ENCODE measurements around the gene SUN5. TPM values are rescaled to one million over a fixed set of nuclear protein-coding genes. Genes with fewer than 3 reads are reported as not detected.
"Not testable (repeated sequence)": the region's sequence is repeated elsewhere in the genome, so short reads cannot be mapped to it uniquely, and the experiment has no call there.

SUN5 gene
- total RNA-seq, 1 experiment from 2014 or later, result not detected

- Histone ChIP-seq H3K9me3 (no peaks in the 10 kb centered on the region), H3K27me3 (no peaks in the 10 kb centered on the region), H3K4me3 (no peak overlapping the region), H3K36me3 (no peaks in the 10 kb centered on the region)
- no peak for DNase-seq
Observed at GRCh38 chr20:32966881-32967781, 37.1 kb downstream of the SUN5 start.

GRCh38 chr20:32966382-32966781 is 37.9 kb downstream of the SUN5 start:
- Histone ChIP-seq H3K27me3 (no peaks in the 10 kb centered on the region), H3K4me3 (no peak overlapping the region), H3K36me3 (no peaks in the 10 kb centered on the region), H3K9me3 (no peaks in the 10 kb centered on the region)
- no peak for DNase-seq

GRCh38 chr20:32965581-32966373 is 38.5 kb downstream of the SUN5 start:
- Histone ChIP-seq H3K9me3 (no peaks in the 10 kb centered on the region), H3K27me3 (no peaks in the 10 kb centered on the region), H3K4me3 (no peak overlapping the region), H3K36me3 (no peaks in the 10 kb centered on the region)
- no peak for DNase-seq

- H3K9me3 ChIP-seq, result no peaks in the 10 kb centered on the region
- no peaks in the 10 kb centered on the region for H3K27me3 ChIP-seq
- no peaks in the 10 kb centered on the region for H3K36me3 ChIP-seq
- no peak overlapping the region for H3K4me3 ChIP-seq
- no peak for DNase-seq
Observed at GRCh38 chr20:32965115-32965514, 39.1 kb downstream of the SUN5 start.

GRCh38 chr20:32964575-32964974 is 39.7 kb downstream of the SUN5 start:
- Histone ChIP-seq H3K27me3 (no peaks in the 10 kb centered on the region), H3K9me3 (no peaks in the 10 kb centered on the region), H3K4me3 (no peak overlapping the region), H3K36me3 (no peaks in the 10 kb centered on the region)
- DNase-seq, result no peak

- no peaks in the 10 kb centered on the region for H3K36me3 ChIP-seq
- no peak for DNase-seq
- H3K9me3 ChIP-seq, result no peaks in the 10 kb centered on the region
- no peaks in the 10 kb centered on the region for H3K27me3 ChIP-seq
- no peak overlapping the region for H3K4me3 ChIP-seq
Observed at GRCh38 chr20:32963176-32963575, 41.1 kb downstream of the SUN5 start.

GRCh38 chr20:32962646-32963045 is 41.6 kb downstream of the SUN5 start:
- not testable (repeated sequence) for H3K4me3 ChIP-seq, H3K27me3 ChIP-seq, H3K9me3 ChIP-seq, DNase-seq, H3K36me3 ChIP-seq

- H3K9me3 ChIP-seq, result no peaks in the 10 kb centered on the region
- no peak overlapping the region for H3K4me3 ChIP-seq
- no peak for DNase-seq
- no peaks in the 10 kb centered on the region for H3K36me3 ChIP-seq
- H3K27me3 ChIP-seq, result no peaks in the 10 kb centered on the region
Observed at GRCh38 chr20:32962053-32962452, 42.2 kb downstream of the SUN5 start.

- Histone ChIP-seq H3K27me3 (no peaks in the 10 kb centered on the region), H3K9me3 (peaks cover 3% of the 10 kb centered on the region), H3K4me3 (no peak overlapping the region), H3K36me3 (no peaks in the 10 kb centered on the region)
- no peak for DNase-seq
Observed at GRCh38 chr20:32960849-32961731, 43.1 kb downstream of the SUN5 start.

GRCh38 chr20:32960222-32960518 is 44.1 kb downstream of the SUN5 start:
- DNase-seq, result no peak
- Histone ChIP-seq H3K27me3 (no peaks in the 10 kb centered on the region), H3K4me3 (no peak overlapping the region)

GRCh38 chr20:32959351-32960221 is 44.6 kb downstream of the SUN5 start:
- DNase-seq, result no peak
- peaks cover 3% of the 10 kb centered on the region for H3K9me3 ChIP-seq
- no peak overlapping the region for H3K4me3 ChIP-seq
- H3K27me3 ChIP-seq, result no peaks in the 10 kb centered on the region
- H3K36me3 ChIP-seq, result no peaks in the 10 kb centered on the region

More at GRCh38 chr20:32960222-32960518, 44.1 kb downstream of the SUN5 start:
- H3K9me3 ChIP-seq, result peaks cover 3% of the 10 kb centered on the region
- H3K36me3 ChIP-seq, result no peaks in the 10 kb centered on the region

GRCh38 chr20:32958574-32958973 is 45.7 kb downstream of the SUN5 start:
- Histone ChIP-seq H3K9me3 (peaks cover 3% of the 10 kb centered on the region), H3K36me3 (no peaks in the 10 kb centered on the region)
- no peak for DNase-seq

GRCh38 chr20:32957459-32957858 is 46.8 kb downstream of the SUN5 start:
- H3K9me3 ChIP-seq, result peaks cover 3% of the 10 kb centered on the region
- no peaks in the 10 kb centered on the region for H3K27me3 ChIP-seq
- H3K36me3 ChIP-seq, result no peaks in the 10 kb centered on the region
- no peak overlapping the region for H3K4me3 ChIP-seq
- DNase-seq, result no peak

More at GRCh38 chr20:32958574-32958973, 45.7 kb downstream of the SUN5 start:
- Histone ChIP-seq H3K4me3 (no peak overlapping the region), H3K27me3 (no peaks in the 10 kb centered on the region)

GRCh38 chr20:32950539-32950938 is 53.7 kb downstream of the SUN5 start:
- DNase-seq, H3K36me3 ChIP-seq, H3K9me3 ChIP-seq, H3K27me3 ChIP-seq, H3K4me3 ChIP-seq: not testable (repeated sequence)

- Histone ChIP-seq H3K27me3 (peaks cover 6% of the 10 kb centered on the region), H3K4me3 (no peak overlapping the region)
Observed at GRCh38 chr20:32946629-32947028, 57.6 kb downstream of the SUN5 start.

GRCh38 chr20:32945710-32946221 is 58.5 kb downstream of the SUN5 start:
- H3K9me3 ChIP-seq, result no peaks in the 10 kb centered on the region
- H3K27me3 ChIP-seq, result peaks cover 2% of the 10 kb centered on the region
- no peaks in the 10 kb centered on the region for H3K36me3 ChIP-seq
- H3K4me3 ChIP-seq, result no peak overlapping the region
- DNase-seq, result no peak

More at GRCh38 chr20:32946629-32947028, 57.6 kb downstream of the SUN5 start:
- no peaks in the 10 kb centered on the region for H3K9me3 ChIP-seq
- no peaks in the 10 kb centered on the region for H3K36me3 ChIP-seq
- no peak for DNase-seq
